Measurements from ENCODE around the gene RAPSN. TPM values are rescaled to one million over a fixed set of nuclear protein-coding genes. Genes with fewer than 3 reads are reported as not detected.

The RAPSN gene
- total RNA-seq, 2 donors from 2014 or later: not detected

GRCh38 chr11:47433157-47433556 lies 15.8 kb downstream of the RAPSN start:
- no peak overlapping the region for H3K27ac ChIP-seq
- intact Hi-C loops (cut with DNase I): no loop called here
- DNase-seq: no peak
- ATAC-seq: no peak
- no peaks in the 10 kb centered on the region for H3K27me3 ChIP-seq
- no peak for TF ChIP-seq POLR2A (IDR thresholded peaks at IDR 0.05)
- no peak for TF ChIP-seq CTCF (IDR thresholded peaks at IDR 0.05)
- H3K4me1 ChIP-seq: peaks cover 10% of the 10 kb centered on the region
- WGBS, 2 donors: 69 to 75% methylated on average over 3 of the region's 3 CpGs
- H3K36me3 ChIP-seq (replicated peaks in 1 of 2; ENCODE audit: insufficient read depth in 1 of 2, low read depth in 2 of 2): no peaks in the 10 kb centered on the region
- H3K4me3 ChIP-seq: no peak overlapping the region
- no peaks in the 10 kb centered on the region for H3K9me3 ChIP-seq

GRCh38 chr11:47431356-47432083 lies 17.4 kb downstream of the RAPSN start:
- Histone ChIP-seq H3K4me1 (no peaks in the 10 kb centered on the region), H3K36me3 (replicated peaks in 1 of 2; ENCODE audit: insufficient read depth in 1 of 2, low read depth in 2 of 2) (no peaks in the 10 kb centered on the region), H3K27ac (no peak overlapping the region), H3K27me3 (no peaks in the 10 kb centered on the region), H3K4me3 (no peak overlapping the region), H3K9me3 (no peaks in the 10 kb centered on the region)
- 71 to 80% methylated on average over 7 to 8 of the region's 9 CpGs for WGBS, 2 donors
- TF ChIP-seq POLR2A (IDR thresholded peaks at IDR 0.05): no peak
- TF ChIP-seq CTCF (IDR thresholded peaks at IDR 0.05): no peak
- DNase-seq: no peak
- intact Hi-C loops (cut with DNase I): no loop called here
- no peak for ATAC-seq

- H3K27me3 ChIP-seq: no peaks in the 10 kb centered on the region
- no peak for TF ChIP-seq POLR2A (IDR thresholded peaks at IDR 0.05)
- TF ChIP-seq CTCF (IDR thresholded peaks at IDR 0.05): no peak
- DNase-seq (no peak), ATAC-seq (no peak)
- peaks cover 1% of the 10 kb centered on the region for H3K4me1 ChIP-seq
- intact Hi-C loops (cut with DNase I): no loop called here
- H3K4me3 ChIP-seq: no peak overlapping the region
- H3K27ac ChIP-seq: no peak overlapping the region
- no peaks in the 10 kb centered on the region for H3K36me3 ChIP-seq (replicated peaks in 1 of 2; ENCODE audit: insufficient read depth in 1 of 2, low read depth in 2 of 2)
- no peaks in the 10 kb centered on the region for H3K9me3 ChIP-seq
- WGBS, 2 donors: 63 to 76% methylated on average over 4 to 5 of the region's 5 CpGs
Measured at GRCh38 chr11:47430524-47430923, 18.4 kb downstream of the RAPSN start.

- TF ChIP-seq CTCF (IDR thresholded peaks at IDR 0.05) (peak in 1 of 7 experiments; percentile 1), POLR2A (IDR thresholded peaks at IDR 0.05) (peak; percentile 27 to 78 (median 76))
- intact Hi-C loops (cut with DNase I): no loop called here
Measured at GRCh38 chr11:47426062-47426956, 22.6 kb downstream of the RAPSN start, which contains the start of gene PSMC3. Gene PSMC3, minus strand, starts transcription at chr11:47426439. Its CDS starts 160 bp downstream, at chr11:47426279.

More at GRCh38 chr11:47426062-47426956, 22.6 kb downstream of the RAPSN start, which contains the start of gene PSMC3:
- Histone ChIP-seq H3K4me3 (peak within 1 kb of the TSS; percentile 90 to 93), H3K4me1 (peaks cover 13% of the 10 kb centered on the region), H3K27ac (peak within 1 kb of the TSS; percentile 87 to 91 (median 88)), H3K9me3 (no peaks in the 10 kb centered on the region), H3K36me3 (replicated peaks in 1 of 2; ENCODE audit: insufficient read depth in 1 of 2, low read depth in 2 of 2) (peaks cover 4 to 16% of the 10 kb centered on the region in 2 donors), H3K27me3 (no peaks in the 10 kb centered on the region)
- DNase-seq (peak; percentile 98 to 99 (median 99)), ATAC-seq (peak; percentile 98)
- 0% methylated on average over 39 to 62 of the region's 62 CpGs for WGBS, 2 donors

All from body of pancreas (tissue), 4 donors.